Nucleus accumbens (tissue), 56 donors: ENCODE measurements around the gene BTLA.
"Not testable (repeated sequence)": the region's sequence is repeated elsewhere in the genome, so short reads cannot be mapped to it uniquely, and the experiment has no call there.

Experiments
- DNase-seq, 56 donors: peaks; one replicate each; lab custom pipeline; 2025; lab: John Stamatoyannopoulos, UW

BTLA gene

GRCh38 chr3:112498914-112499711 lies at the start of gene BTLA:
Gene BTLA (minus strand): TSS chr3:112499472. CDS start chr3:112499358, 114 bp downstream.
- no peak for DNase-seq

DNA sequence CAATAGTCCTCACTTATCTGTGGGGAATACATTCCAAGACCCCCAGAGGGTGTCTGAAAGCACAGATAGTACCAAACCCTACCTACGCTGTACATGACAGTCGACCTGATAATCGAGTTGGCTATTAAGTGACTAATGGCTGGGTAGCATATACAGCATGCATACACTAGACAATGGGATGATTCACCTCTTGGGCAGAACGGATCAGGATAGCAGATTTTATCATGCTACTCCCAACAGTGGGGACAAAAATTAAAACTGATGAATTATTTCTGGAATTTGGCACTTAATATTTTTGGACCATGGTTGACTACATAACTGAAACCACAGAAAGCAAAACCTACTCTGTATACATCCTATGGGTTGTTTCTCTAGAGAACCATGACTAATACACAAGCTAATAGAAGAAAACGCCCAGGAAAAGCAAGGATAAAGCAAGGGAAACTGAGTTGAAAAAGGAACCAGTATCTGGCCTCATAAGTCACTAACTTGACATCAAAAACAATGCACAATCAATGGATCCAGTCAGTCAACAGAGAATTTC lies 47.0 kb upstream of the BTLA start:
- no peak for DNase-seq

DNA sequence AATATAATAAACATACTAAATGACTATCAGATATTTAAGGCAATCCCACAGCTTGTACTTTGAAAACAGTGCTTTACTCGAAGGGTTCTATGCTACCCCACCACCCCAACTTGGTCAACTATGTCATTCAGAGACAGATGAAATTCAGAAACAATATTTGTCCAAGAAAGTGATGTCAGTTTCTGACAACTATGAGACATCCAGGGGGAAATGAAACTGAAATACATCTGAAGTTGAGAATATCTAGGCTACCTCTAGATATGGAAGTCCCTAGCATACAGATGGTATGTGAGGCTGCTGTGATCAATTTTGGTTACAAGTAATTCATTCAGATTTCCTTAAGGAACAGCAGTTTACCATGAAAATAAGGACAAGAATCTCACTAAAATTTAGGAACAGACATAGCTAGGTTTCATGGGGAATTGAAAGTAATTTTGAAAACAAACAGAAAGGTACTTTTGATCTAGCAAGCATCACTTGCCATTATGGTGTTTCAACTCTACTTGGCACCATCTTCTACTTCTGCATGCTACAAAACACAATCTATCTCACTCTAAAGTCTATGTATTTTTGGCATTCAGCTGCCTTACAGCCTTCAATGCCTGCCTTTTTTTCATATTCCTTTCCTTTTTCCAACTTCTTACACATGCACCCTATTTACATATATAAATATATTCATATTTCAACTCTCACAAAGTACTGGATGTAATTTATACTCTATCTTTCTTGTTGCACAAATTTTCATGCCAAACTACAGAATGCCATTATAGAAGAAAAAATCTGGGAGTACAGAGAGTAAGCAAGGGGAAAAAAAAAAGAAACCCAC lies 40.8 kb upstream of the BTLA start:
- no peak for DNase-seq

GRCh38 chr3:112531358-112531781 lies 32.1 kb upstream of the BTLA start:
- DNase-seq, result no peak

GRCh38 chr3:112530573-112530972 lies 31.3 kb upstream of the BTLA start:
- no peak for DNase-seq

DNA sequence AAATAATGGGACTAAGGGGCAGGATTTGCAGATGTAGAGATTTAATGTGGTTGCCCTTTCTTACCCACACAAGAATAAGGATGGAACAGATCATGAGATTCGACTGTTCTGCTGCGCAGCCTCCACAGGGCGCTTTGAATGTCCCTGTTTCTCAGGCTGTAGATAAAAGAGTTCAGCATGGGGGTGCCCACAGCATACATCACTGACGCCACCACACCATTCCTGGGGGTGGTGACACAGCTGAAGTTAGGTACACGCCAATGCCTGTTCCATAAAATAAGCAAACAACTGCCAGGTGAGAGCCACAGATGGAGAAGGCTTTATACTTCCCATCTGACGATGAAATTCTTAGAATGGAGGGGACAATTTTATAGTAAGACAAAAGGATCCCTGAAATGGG lies 24.9 kb upstream of the BTLA start:
- not testable (repeated sequence) for DNase-seq

DNA sequence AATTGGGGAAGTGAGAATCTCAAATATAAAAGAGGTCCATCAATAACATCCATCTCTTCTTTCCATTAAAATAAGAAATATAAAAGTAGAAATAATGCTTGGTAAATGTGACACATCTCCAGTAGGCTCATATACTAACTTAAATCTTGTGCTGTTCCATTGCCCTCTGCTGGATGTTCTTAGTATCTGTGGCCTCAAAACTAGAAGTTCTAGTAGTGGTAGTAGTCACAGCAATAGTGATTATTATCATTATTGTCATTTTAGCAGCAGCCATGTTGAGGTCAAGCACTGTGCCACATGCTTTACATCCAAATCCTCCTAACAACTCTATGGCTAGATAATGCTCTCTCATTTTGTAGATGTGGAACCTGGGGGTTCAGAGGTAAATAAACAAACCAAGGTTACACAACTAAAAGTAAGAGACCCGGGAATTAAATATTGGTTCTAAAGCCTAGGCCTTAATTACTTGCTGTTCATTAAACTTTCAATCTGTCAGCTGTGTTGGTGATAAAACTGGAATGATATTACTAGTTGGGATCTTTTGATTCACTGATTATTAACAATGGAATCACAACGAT lies 20.2 kb upstream of the BTLA start:
- peak in 20 of 56 donors; percentile 0 to 54 (median 10) for DNase-seq

GRCh38 chr3:112518970-112519369 lies 19.7 kb upstream of the BTLA start:
- not testable (repeated sequence) for DNase-seq

DNA sequence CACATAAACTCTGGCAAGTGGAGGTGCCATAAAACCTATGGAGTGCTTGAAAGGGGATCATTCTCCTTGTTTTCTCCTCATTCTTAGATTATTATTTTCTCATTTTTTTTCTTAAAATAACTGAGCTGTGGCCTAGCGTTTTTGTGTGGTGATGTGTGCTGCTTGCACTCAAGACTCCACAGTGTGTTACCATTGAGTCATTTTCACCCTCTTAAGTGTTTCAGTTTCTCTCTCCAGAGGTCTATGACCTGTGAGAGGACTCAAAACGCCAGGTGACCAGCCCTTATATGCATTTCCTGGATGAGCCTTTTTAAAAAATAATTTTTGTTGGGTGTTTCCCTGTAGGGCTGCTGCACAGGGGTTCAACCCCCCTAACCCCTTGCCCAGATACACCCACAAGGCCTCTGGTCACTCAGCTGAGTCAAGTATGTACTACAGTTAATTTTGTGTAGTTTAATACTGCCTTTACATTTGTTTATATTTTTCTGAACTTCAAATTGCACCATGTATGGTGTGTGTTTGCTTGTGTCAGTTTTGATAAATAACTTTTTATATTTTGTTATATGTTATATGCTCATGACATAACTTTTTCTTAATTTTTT lies 15.4 kb upstream of the BTLA start:
- DNase-seq, result no peak

DNA sequence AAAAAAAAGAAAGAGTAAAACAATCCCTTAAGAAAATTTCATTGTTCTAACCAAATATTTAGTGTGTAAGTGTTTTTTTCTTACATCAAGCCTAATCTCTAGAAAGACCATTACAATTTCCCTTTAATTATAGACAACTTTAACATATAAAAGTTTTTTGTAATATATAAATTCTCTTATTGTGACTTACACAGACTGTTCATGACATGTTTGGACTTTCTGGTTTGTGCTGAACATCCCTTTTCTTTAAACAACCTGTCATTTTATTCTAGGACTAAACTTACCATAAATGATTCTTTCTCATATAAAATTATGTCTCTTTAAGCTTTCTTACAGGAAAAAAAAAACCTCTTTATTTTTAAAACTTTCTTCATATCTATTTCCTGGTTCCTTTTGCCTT lies 13.0 kb upstream of the BTLA start:
- no peak for DNase-seq

DNA sequence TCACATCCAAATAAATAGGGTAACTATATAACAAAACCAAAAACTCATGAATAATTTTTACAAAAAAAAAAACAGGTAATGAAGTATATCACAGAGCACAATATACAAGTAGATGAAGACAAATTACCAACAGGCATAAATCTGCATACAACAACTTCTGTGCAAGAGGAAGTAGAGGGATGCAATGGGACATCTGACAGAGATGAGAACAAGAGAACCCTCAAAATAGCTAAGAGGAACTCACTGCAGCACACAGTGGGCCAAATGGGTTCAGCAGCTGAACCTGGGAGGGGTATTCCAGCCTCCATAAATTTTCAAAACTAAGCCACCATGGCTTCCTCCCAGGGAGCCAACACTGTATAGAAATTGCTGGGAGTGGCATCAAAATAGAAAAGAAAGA lies 9.6 kb upstream of the BTLA start:
- no peak for DNase-seq

- no peak for DNase-seq
Observed at GRCh38 chr3:112508261-112508660, 9.0 kb upstream of the BTLA start.

- DNase-seq, result no peak
Observed at GRCh38 chr3:112505907-112506306, 6.6 kb upstream of the BTLA start.

DNA sequence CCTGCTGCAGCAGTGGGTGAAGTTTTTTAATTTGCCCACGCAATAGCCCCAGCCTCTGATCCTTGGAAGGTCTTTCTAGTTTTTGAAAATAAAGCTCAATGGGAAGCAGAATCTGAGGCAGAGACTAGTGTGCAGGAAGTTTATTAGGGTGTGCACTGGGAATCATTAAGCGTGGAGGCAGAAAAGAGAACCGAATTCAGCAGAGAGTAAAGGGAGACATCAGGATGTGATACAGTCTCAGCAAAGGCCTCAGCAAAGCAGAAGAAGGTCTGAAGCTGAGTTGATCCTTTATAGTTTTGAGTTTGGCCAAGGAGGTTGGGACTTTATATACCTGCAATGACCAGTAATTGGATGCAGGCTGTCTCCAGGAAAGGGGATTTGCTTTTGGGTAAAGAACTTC lies 4.9 kb upstream of the BTLA start:
- no peak for DNase-seq

- DNase-seq, result no peak
Observed at GRCh38 chr3:112503304-112503972, 4.2 kb upstream of the BTLA start.

DNA sequence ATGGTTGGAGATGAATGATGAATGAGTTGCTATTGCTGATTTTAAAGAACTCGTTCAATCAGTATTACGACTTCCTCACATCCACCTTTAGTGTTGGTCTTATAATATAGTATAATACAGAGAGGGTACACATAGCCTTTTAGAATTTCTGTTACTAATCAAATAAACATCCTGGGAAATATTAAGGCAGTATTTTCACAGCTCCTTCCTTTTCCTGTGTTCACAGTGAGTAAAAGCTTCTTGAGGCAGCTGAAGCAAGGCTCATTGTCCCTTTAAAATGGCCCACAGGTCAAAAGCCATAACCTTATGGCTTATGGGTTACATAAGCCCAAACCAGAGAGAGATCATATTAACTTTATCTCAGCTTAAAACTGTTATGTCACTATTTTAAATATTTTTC lies 1.3 kb upstream of the BTLA start:
- no peak for DNase-seq

GRCh38 chr3:112497897-112498548 lies 1.2 kb downstream of the BTLA start:
- no peak for DNase-seq

DNA sequence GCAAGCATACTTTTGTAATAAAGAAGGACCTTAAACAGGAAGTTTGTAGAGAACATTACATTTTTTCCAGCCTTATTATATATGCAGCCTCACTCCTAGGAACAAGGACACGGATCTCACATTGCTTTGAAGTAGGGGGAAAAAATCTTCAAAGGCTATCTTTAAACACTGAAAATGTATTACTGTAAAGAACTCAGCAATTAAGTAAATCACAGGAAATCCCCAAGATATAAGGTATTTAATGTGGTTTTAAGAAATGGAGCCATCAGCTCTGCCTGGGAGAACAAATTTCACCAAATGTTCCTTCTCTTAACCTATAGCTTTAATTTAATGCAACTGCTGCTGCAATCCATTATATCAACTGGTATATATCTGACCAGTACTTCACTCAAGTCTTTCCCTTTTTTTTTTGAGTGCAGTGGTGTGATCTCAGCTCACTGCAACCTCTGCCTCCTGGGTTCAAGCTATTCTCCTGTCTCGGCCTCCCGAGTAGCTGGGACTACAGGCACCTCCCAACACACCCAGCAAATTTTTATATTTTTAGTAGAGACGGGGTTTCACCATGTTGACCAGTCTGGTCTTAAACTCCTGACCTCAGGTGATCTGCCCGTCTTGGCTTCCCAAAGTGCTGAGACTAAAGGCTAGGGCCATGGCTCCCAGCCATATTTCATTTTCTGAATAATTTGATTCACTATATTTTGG lies 2.8 kb downstream of the BTLA start:
- no peak for DNase-seq

DNA sequence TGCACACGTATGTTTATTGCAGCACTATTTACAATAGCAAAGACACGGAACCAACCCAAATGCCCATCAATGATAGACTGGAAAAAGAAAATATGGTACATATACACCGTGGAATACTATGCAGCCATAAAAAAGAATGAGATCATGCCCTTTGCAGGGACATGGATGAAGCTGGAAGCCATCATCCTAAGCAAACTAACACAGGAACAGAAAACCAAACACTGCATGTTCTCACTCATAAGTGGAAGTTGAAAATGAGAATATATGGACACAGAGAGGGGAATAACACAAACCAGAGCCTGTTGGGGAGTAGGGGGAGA lies 4.9 kb downstream of the BTLA start:
- not testable (repeated sequence) for DNase-seq
